Suprapubic skin (tissue), 4 donors: ENCODE measurements around the gene TSPEAR.

ENCODE experiments used
- EP300 ChIP-seq: sonication (generic); formaldehyde crosslinking; IDR thresholded peaks from one replicate; pipeline ENCODE4 v1.6.1; 2017; ENCODE audit warnings: antibody characterized with exemption
- POLR2A ChIP-seq, 2 donors: fragments of 450-650 bp; IDR thresholded peaks; one replicate each; pipeline ENCODE4 v1.6.1; 2017; ENCODE audit warnings: antibody characterized with exemption in 2 of 2, mild to moderate bottlenecking in 2 of 2, moderate library complexity in 2 of 2
- POLR2AphosphoS5 ChIP-seq, 3 donors: sonication (generic); formaldehyde crosslinking; IDR thresholded peaks; one replicate each; pipeline ENCODE4 v1.6.1; 2017; ENCODE audit warnings: antibody characterized with exemption in 3 of 3
- TF ChIP-seq, protein P1 (sequence below), 2 donors: fragments of 200-600 bp in 1 of 2; fragments of 450-650 bp in 1 of 2; sonication (generic) in 1 of 2; IDR thresholded peaks; one replicate each; pipeline ENCODE4 v1.5.1; 2016 to 2019; ENCODE audit warnings: antibody characterized with exemption in 2 of 2, mild to moderate bottlenecking in 1 of 2, moderate library complexity in 1 of 2

DNA sequence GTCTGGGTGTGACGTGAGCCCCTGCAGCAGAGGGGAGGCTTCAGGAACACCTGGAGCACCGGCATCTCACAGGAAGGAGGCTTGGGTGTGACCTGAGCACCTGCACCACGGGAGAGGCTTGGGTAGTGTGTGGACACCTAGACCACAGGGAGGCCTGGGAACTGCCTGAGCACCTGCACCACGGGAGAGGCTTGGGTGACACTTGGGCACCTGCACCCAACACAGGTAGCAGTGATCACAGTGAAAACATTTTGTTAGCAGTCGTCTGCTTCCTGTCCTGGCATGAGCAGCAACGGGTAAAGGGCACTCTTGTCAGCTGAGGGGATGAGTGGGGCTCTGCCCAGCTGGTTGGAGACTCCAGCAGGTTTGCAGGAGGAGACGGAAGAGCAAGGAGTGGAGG lies 233.7 kb downstream of the TSPEAR start:
- TF ChIP-seq, protein P1, sequence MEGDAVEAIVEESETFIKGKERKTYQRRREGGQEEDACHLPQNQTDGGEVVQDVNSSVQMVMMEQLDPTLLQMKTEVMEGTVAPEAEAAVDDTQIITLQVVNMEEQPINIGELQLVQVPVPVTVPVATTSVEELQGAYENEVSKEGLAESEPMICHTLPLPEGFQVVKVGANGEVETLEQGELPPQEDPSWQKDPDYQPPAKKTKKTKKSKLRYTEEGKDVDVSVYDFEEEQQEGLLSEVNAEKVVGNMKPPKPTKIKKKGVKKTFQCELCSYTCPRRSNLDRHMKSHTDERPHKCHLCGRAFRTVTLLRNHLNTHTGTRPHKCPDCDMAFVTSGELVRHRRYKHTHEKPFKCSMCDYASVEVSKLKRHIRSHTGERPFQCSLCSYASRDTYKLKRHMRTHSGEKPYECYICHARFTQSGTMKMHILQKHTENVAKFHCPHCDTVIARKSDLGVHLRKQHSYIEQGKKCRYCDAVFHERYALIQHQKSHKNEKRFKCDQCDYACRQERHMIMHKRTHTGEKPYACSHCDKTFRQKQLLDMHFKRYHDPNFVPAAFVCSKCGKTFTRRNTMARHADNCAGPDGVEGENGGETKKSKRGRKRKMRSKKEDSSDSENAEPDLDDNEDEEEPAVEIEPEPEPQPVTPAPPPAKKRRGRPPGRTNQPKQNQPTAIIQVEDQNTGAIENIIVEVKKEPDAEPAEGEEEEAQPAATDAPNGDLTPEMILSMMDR (IDR thresholded peaks at IDR 0.05), result no peak
- TF ChIP-seq POLR2A (IDR thresholded peaks at IDR 0.05), result no peak
- no peak for TF ChIP-seq EP300
- TF ChIP-seq POLR2AphosphoS5 (IDR thresholded peaks at IDR 0.05), result no peak
